ENCODE data around the gene SCG2. TPM values are rescaled to one million over a fixed set of nuclear protein-coding genes. Genes with fewer than 3 reads are reported as not detected.

Gene SCG2
- total RNA-seq (2014; rRNA removed; shearing (Covaris generic)): 10.3 and 12.0 TPM in 2 replicates

GRCh38 chr2:223601932-223602666, at the start of gene SCG2:
TSS of gene SCG2 (minus strand) at chr2:223602361. CDS start at chr2:223599282, 3,079 bp downstream.

Other genes starting within 250 kb of the SCG2 start
- 1.9 and 3.7 TPM in 2 replicates for gene AP1S3, start 235.2 kb upstream of the SCG2 start, total RNA-seq (2014; rRNA removed; shearing (Covaris generic))